HCT116 (cell line): ENCODE data around the gene TSPAN3. TPM values are rescaled to one million over a fixed set of nuclear protein-coding genes. Genes with fewer than 3 reads are reported as not detected.

Experiments used
- ATAC-seq: fragments of 200-7000 bp; cut with Tn5 transposase; 2 replicates; pipeline ENCODE4 v1.9.1; 2020; ENCODE audit warnings: mild to moderate bottlenecking, moderate library complexity
- BruUV-seq: library from RNA; stranded (reverse); fragments of 400-500 nt; replicated peaks from 2 replicates; lab custom pipeline; 2021; lab: Mats Ljungman, UMichigan
- CTCF ChIA-PET: fragments of 300-600 bp; sonication (Branson Sonifier 250); formaldehyde crosslinking; loops from one replicate; lab custom pipeline; 2021; ENCODE audit warnings: antibody characterized with exemption; lab: Charles Lee
- POLR2A ChIA-PET: fragments of 300-600, 350-600 bp; sonication (Branson Sonifier 250); formaldehyde crosslinking; loops from one replicate; lab custom pipeline; 2021; ENCODE audit warnings: antibody characterized with exemption; lab: Charles Lee
- RAD21 ChIA-PET, 2 experiments: fragments of 300-600 bp; sonication (Branson Sonifier 250); formaldehyde crosslinking; loops; one replicate each; lab custom pipeline; 2023; ENCODE audit warnings: low total read pairs in 2 of 2; ENCODE audit not compliant: uncharacterized antibody in 2 of 2, unreplicated experiment in 2 of 2, low non-redundant PET in 1 of 2; lab: Charles Lee
- DNase-seq: peaks from one replicate; pipeline ENCODE4 v3.0.0-alpha.2; 2010; ENCODE audit warnings: low read depth, low spot score
- H2AFZ ChIP-seq: fragments of 200-600 bp; shearing (Covaris generic), sonication (generic); 2 replicates; pipeline ENCODE4 v1.6.1; 2017; ENCODE audit warnings: low read depth, mixed run types, mixed read lengths, antibody characterized with exemption, low read length; ENCODE audit not compliant: poor library complexity, severe bottlenecking
- H3K27ac ChIP-seq: 2 replicates; pipeline ENCODE4 v1.5.1; 2012; ENCODE audit warnings: low read depth, low read length
- H3K27me3 ChIP-seq: fragments of 200-600 bp; sonication (generic); 2 replicates; pipeline ENCODE4 v1.6.1; 2016; ENCODE audit warnings: mixed run types, low read length, mixed read lengths; ENCODE audit not compliant: insufficient read depth
- H3K36me3 ChIP-seq, 2 experiments: fragments of 200-500 bp in 1 of 2; fragments of 200-600 bp in 1 of 2; sonication (Bioruptor generic) in 1 of 2; sonication (generic) in 1 of 2; 2 replicates each; pipeline versions ENCODE4 v1.5.1 to v1.6.1; 2014 to 2016; ENCODE audit warnings: low read length in 2 of 2, inconsistent platforms in 1 of 2, mixed read lengths in 1 of 2, mixed run types in 1 of 2; ENCODE audit not compliant: insufficient read depth in 2 of 2, control insufficient read depth in 1 of 2
- H3K4me1 ChIP-seq, 2 experiments: fragments of 200-600 bp in 1 of 2; sonication (generic) in 1 of 2; 2 replicates each; pipeline versions ENCODE4 v1.5.1 to v1.6.1; 2012 to 2017; ENCODE audit warnings: low read length in 2 of 2, inconsistent platforms in 1 of 2, mild to moderate bottlenecking in 1 of 2, mixed read lengths in 1 of 2, mixed run types in 1 of 2, moderate library complexity in 1 of 2; ENCODE audit not compliant: insufficient read depth in 2 of 2, control insufficient read depth in 1 of 2
- H3K4me2 ChIP-seq: fragments of 200-600 bp; sonication (generic); 2 replicates; pipeline ENCODE4 v1.6.1; 2017; ENCODE audit warnings: mixed run types, low read length, mixed read lengths
- H3K4me3 ChIP-seq, 2 experiments: fragments of 200-600 bp in 1 of 2; sonication (generic) in 1 of 2; replicated peaks in 1 of 2; 2 replicates each; pipeline ENCODE4 v1.5.1; 2011 to 2016; ENCODE audit warnings: low read length in 2 of 2, control low read depth in 1 of 2, low read depth in 1 of 2, mild to moderate bottlenecking in 1 of 2, mixed read lengths in 1 of 2, mixed run types in 1 of 2
- H3K79me2 ChIP-seq: fragments of 200-600 bp; sonication (generic); 2 replicates; pipeline ENCODE4 v1.6.1; 2017; ENCODE audit warnings: mild to moderate bottlenecking, mixed run types, low read length, moderate library complexity, mixed read lengths; ENCODE audit not compliant: insufficient read depth
- H3K9ac ChIP-seq: fragments of 200-600 bp; sonication (generic); 2 replicates; pipeline ENCODE4 v1.6.1; 2016; ENCODE audit warnings: low read length, mixed read lengths
- H3K9me2 ChIP-seq: fragments of 200-600 bp; sonication (generic), shearing (Covaris generic); 2 replicates; pipeline ENCODE4 v1.6.1; 2017; ENCODE audit warnings: mixed run types, mild to moderate bottlenecking, moderate library complexity; ENCODE audit not compliant: insufficient read depth
- H3K9me3 ChIP-seq, 2 experiments: fragments of 200-500 bp in 1 of 2; fragments of 200-600 bp in 1 of 2; sonication (Bioruptor generic) in 1 of 2; sonication (generic) in 1 of 2; 2 replicates each; pipeline ENCODE4 v1.6.1; 2014 to 2017; ENCODE audit warnings: low read length in 2 of 2, mixed read lengths in 2 of 2, inconsistent platforms in 1 of 2, low read depth in 1 of 2, mild to moderate bottlenecking in 1 of 2, mixed run types in 1 of 2, moderate library complexity in 1 of 2; ENCODE audit not compliant: control insufficient read depth in 1 of 2, insufficient read depth in 1 of 2
- H4K20me1 ChIP-seq: fragments of 200-600 bp; sonication (generic), shearing (Covaris generic); 2 replicates; pipeline ENCODE4 v1.6.1; 2017; ENCODE audit warnings: mixed run types, mild to moderate bottlenecking, moderate library complexity; ENCODE audit not compliant: insufficient read depth
- CTCF ChIP-seq, 3 experiments: fragments of 200-600 bp in 1 of 3; sonication (generic) in 1 of 3; IDR thresholded peaks in 2 of 3; conservative IDR thresholded peaks in 1 of 3; 2 replicates each; pipeline ENCODE4 v1.5.1; 2012 to 2017; ENCODE audit warnings: low read depth in 2 of 3, low read length in 2 of 3, antibody characterized with exemption in 1 of 3, borderline replicate concordance in 1 of 3, control low read depth in 1 of 3, mild to moderate bottlenecking in 1 of 3, mixed read lengths in 1 of 3, mixed run types in 1 of 3, moderate library complexity in 1 of 3; ENCODE audit not compliant: insufficient read depth in 1 of 3
- FOSL1 ChIP-seq: IDR thresholded peaks from 2 replicates; pipeline ENCODE4 v1.6.1; 2012; ENCODE audit warnings: low read depth
- JUND ChIP-seq: IDR thresholded peaks from 2 replicates; pipeline ENCODE4 v1.6.1; 2012
- POLR2A ChIP-seq: IDR thresholded peaks from 2 replicates; pipeline ENCODE4 v1.7.0; 2011; ENCODE audit warnings: borderline replicate concordance; ENCODE audit not compliant: insufficient read depth, insufficient read length; ENCODE audit errors: extremely low read depth
- POLR2AphosphoS5 ChIP-seq: IDR thresholded peaks from 2 replicates; pipeline ENCODE4 v1.6.1; 2011; ENCODE audit warnings: mild to moderate bottlenecking, low read depth, low read length, moderate library complexity
- SP1 ChIP-seq: IDR thresholded peaks from 2 replicates; pipeline ENCODE4 v1.6.1; 2012; ENCODE audit warnings: low read depth
- intact Hi-C: fragments of 100-400 bp; cut with micrococcal nuclease; formaldehyde crosslinking; loops from 2 replicates; pipeline ENCODE4 v1.10.0; 2022
- total RNA-seq: library from RNA; stranded (reverse); gene quantifications from one replicate; pipeline ENCODE4 v1.2.1, GENCODE V29; 2021; ENCODE audit not compliant: unreplicated experiment
- TF ChIP-seq, protein P1 (sequence below): IDR thresholded peaks from 2 replicates; pipeline ENCODE4 v1.6.1; 2011; ENCODE audit warnings: mild to moderate bottlenecking, low read length, moderate library complexity; ENCODE audit not compliant: insufficient replicate concordance; ENCODE audit errors: extremely low read depth

The TSPAN3 gene
- total RNA-seq, 1 experiment from 2014 or later: 140 TPM

- Histone ChIP-seq H3K4me1 (peaks cover 8 to 15% of the 10 kb centered on the region in 2 experiments), H3K4me3 (no peak overlapping the region), H3K9me2 (no peaks in the 10 kb centered on the region), H3K27me3 (no peaks in the 10 kb centered on the region), H4K20me1 (no peaks in the 10 kb centered on the region), H3K79me2 (no peaks in the 10 kb centered on the region), H3K4me2 (peak overlapping the region; percentile 44), H2AFZ (peak overlapping the region; percentile 54), H3K27ac (no peak overlapping the region), H3K9me3 (no peaks in the 10 kb centered on the region), H3K9ac (no peak overlapping the region), H3K36me3 (no peaks in the 10 kb centered on the region)
- ChIA-PET POLR2A (no interaction called here), CTCF (interaction anchor here (1.7 kb wide), 1 partner anchor 11 kb away, joined by 8 read pairs; no protein-coding TSS in a partner anchor), RAD21 (interaction anchor here in 1 of 2 experiments (0.5 kb wide), 1 partner anchor 413 kb away, joined by 6 read pairs; no protein-coding TSS in a partner anchor)
- DNase-seq: peak; percentile 24
- no TSS peak for BruUV-seq
- intact Hi-C loops: no loop called here
- TF ChIP-seq POLR2A (no peak), JUND (peak; percentile 90), FOSL1 (peak; percentile 89), SP1 (peak; percentile 70), CTCF (IDR thresholded peaks at IDR 0.05 in 2 of 3, conservative IDR thresholded peaks at IDR 0.05 in 1 of 3; ENCODE audit: borderline replicate concordance in 1 of 3, insufficient read depth in 1 of 3, low read depth in 2 of 3, low read length in 2 of 3) (0 out of 6 replicates have a peak, but pooled peaks of 1 of the 3 experiments have one; percentile 8), POLR2AphosphoS5 (peak; percentile 35; the same call in 1 of the 2 replicates)
- TF ChIP-seq, protein P1, sequence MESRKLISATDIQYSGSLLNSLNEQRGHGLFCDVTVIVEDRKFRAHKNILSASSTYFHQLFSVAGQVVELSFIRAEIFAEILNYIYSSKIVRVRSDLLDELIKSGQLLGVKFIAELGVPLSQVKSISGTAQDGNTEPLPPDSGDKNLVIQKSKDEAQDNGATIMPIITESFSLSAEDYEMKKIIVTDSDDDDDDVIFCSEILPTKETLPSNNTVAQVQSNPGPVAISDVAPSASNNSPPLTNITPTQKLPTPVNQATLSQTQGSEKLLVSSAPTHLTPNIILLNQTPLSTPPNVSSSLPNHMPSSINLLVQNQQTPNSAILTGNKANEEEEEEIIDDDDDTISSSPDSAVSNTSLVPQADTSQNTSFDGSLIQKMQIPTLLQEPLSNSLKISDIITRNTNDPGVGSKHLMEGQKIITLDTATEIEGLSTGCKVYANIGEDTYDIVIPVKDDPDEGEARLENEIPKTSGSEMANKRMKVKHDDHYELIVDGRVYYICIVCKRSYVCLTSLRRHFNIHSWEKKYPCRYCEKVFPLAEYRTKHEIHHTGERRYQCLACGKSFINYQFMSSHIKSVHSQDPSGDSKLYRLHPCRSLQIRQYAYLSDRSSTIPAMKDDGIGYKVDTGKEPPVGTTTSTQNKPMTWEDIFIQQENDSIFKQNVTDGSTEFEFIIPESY: no peak
- ATAC-seq: peak; percentile 74
These were observed 57.2 kb downstream of the TSPAN3 start for GRCh38 chr15:77013776-77014131.
